ENCODE measurements around the gene C5orf58.

DNA sequence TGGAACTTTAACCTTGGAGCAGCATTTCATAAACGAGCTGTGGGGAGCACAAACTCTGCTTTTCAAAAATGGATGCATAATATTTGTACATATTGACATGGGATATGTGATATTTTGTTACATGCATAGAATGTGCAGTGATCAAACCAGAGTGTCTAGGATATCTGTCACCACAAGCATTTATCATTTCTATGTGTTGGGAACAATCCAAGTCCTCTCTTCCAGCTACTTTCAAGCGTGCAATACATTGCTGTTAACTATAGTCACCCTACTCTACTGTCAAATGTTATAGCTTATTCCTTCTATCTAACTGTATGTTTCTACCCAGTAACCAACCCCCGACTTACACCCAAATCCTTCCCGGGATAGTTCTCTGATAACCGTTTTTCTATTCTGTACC lies 15.0 kb upstream of the C5orf58 start:
- TF ChIP-seq POLR2A (IDR thresholded peaks at IDR 0.05; ENCODE audit: low read depth, low read length) (no peak), POLR2AphosphoS5 (IDR thresholded peaks at IDR 0.05; ENCODE audit: low read depth, low read length) (no peak), TAF1 (IDR thresholded peaks at IDR 0.05; ENCODE audit: borderline replicate concordance, low read depth, low read length) (no peak)
